NCI-H748 treated with DMSO at 0.1 percent for 48 hours (cell line): Measurements from ENCODE around the gene FGF23.
A peak's percentile ranks its signal among the peaks of the same experiment; 100 is the strongest.
"Not testable (repeated sequence)": the region's sequence is repeated elsewhere in the genome, so short reads cannot be mapped to it uniquely, and the experiment has no call there.

ENCODE experiments used
- DNase-seq: peaks from one replicate; lab custom pipeline; 2025; lab: John Stamatoyannopoulos, UW

FGF23 gene

GRCh38 chr12:4379405-4379804 lies at the start of gene FGF23:
TSS of gene FGF23 (minus strand) at chr12:4379712. CDS start at chr12:4379582, 130 bp downstream.
- no peak for DNase-seq

GRCh38 chr12:4424422-4424821 lies 44.9 kb upstream of the FGF23 start:
- DNase-seq: no peak

- no peak for DNase-seq
These were observed 44.1 kb upstream of the FGF23 start for GRCh38 chr12:4423528-4424195.

GRCh38 chr12:4422985-4423384 lies 43.5 kb upstream of the FGF23 start:
- DNase-seq: no peak

- peak; percentile 2 for DNase-seq
These were observed 42.1 kb upstream of the FGF23 start for GRCh38 chr12:4421590-4422031.

- no peak for DNase-seq
These were observed 40.7 kb upstream of the FGF23 start for GRCh38 chr12:4420138-4420670.

GRCh38 chr12:4418913-4419312 lies 39.4 kb upstream of the FGF23 start:
- DNase-seq: no peak

GRCh38 chr12:4417936-4418335 lies 38.4 kb upstream of the FGF23 start:
- DNase-seq: no peak

- no peak for DNase-seq
These were observed 37.9 kb upstream of the FGF23 start for GRCh38 chr12:4417455-4417854.

GRCh38 chr12:4416276-4416675 lies 36.8 kb upstream of the FGF23 start:
- no peak for DNase-seq

GRCh38 chr12:4412465-4412864 lies 33.0 kb upstream of the FGF23 start:
- no peak for DNase-seq

- no peak for DNase-seq
These were observed 32.5 kb upstream of the FGF23 start for GRCh38 chr12:4412056-4412455.

GRCh38 chr12:4407136-4407535 lies 27.6 kb upstream of the FGF23 start:
- no peak for DNase-seq

- DNase-seq: not testable (repeated sequence)
These were observed 25.5 kb upstream of the FGF23 start for GRCh38 chr12:4404877-4405637.

GRCh38 chr12:4402996-4403395 lies 23.5 kb upstream of the FGF23 start:
- DNase-seq: no peak

- no peak for DNase-seq
These were observed 21.6 kb upstream of the FGF23 start for GRCh38 chr12:4401117-4401516.

GRCh38 chr12:4395818-4396217 lies 16.3 kb upstream of the FGF23 start:
- DNase-seq: no peak

GRCh38 chr12:4393211-4393610 lies 13.7 kb upstream of the FGF23 start:
- no peak for DNase-seq

GRCh38 chr12:4392223-4392742 lies 12.8 kb upstream of the FGF23 start:
- no peak for DNase-seq

GRCh38 chr12:4388662-4389061 lies 9.2 kb upstream of the FGF23 start:
- DNase-seq: no peak

GRCh38 chr12:4388032-4388431 lies 8.5 kb upstream of the FGF23 start:
- DNase-seq: no peak

- no peak for DNase-seq
These were observed 8.1 kb upstream of the FGF23 start for GRCh38 chr12:4387607-4388006.

GRCh38 chr12:4386801-4387200 lies 7.3 kb upstream of the FGF23 start:
- DNase-seq: no peak
